Measurements from ENCODE around the gene MTA2. TPM values are rescaled to one million over a fixed set of nuclear protein-coding genes. Genes with fewer than 3 reads are reported as not detected.

Gene MTA2
- total and polyA plus RNA-seq, 2 of the 8 experiments (the other 6 are each of a cell fraction or from before 2014, with no cell fraction given): 25.7 to 114 TPM

- TF ChIP-seq FOSL1 (IDR thresholded peaks at IDR 0.05; ENCODE audit: insufficient read depth, low read depth, low read length) (no peak), SIN3A (conservative IDR thresholded peaks at IDR 0.05 in 1 of 2, IDR thresholded peaks at IDR 0.05 in 1 of 2; ENCODE audit: low read depth in 1 of 2, low read length in 2 of 2) (peak; percentile 34 to 74; a peak in 1 of 4 replicates), ASH2L (IDR thresholded peaks at IDR 0.05; ENCODE audit: low read length) (peak; percentile 76), SP4 (IDR thresholded peaks at IDR 0.05; ENCODE audit: low read length) (peak; percentile 63; the same call in 1 of the 2 replicates), CHD2 (IDR thresholded peaks at IDR 0.05; ENCODE audit: low read length) (peak; percentile 79), GABPA (IDR thresholded peaks at IDR 0.05; ENCODE audit: borderline replicate concordance, insufficient read depth, low read length) (no peak), SIX5 (IDR thresholded peaks at IDR 0.05; ENCODE audit: low read depth, low read length) (no peak), SP1 (IDR thresholded peaks at IDR 0.05; ENCODE audit: low read depth, low read length) (0 out of 2 replicates have a peak, but pooled peaks have one; percentile 36), BCL11A (IDR thresholded peaks at IDR 0.05; ENCODE audit: low read depth in 2 of 2, low read length in 2 of 2) (no peak), BACH1 (IDR thresholded peaks at IDR 0.05; ENCODE audit: low read length) (peak; percentile 26; the same call in 1 of the 2 replicates), YY1 (IDR thresholded peaks at IDR 0.05; ENCODE audit: low read depth, low read length) (peak; percentile 94), GTF2F1 (IDR thresholded peaks at IDR 0.05; ENCODE audit: borderline replicate concordance, low read depth, low read length) (0 out of 2 replicates have a peak, but pooled peaks have one; percentile 47), MAX (IDR thresholded peaks at IDR 0.05) (no peak; the same call in 1 of the 2 replicates), HDAC2 (IDR thresholded peaks at IDR 0.05; ENCODE audit: borderline replicate concordance in 1 of 2, low read depth in 2 of 2, low read length in 2 of 2) (peak in 1 of 2 experiments; percentile 64; a peak in 1 of 4 replicates), RFX5 (IDR thresholded peaks at IDR 0.05; ENCODE audit: borderline replicate concordance, low read depth, low read length) (peak; percentile 19; the same call in 1 of the 2 replicates), USF2 (IDR thresholded peaks at IDR 0.05; ENCODE audit: low read length) (no peak), EZH2 (IDR thresholded peaks at IDR 0.05; ENCODE audit: low read depth, low read length, severe bottlenecking) (no peak), SP2 (IDR thresholded peaks at IDR 0.05; ENCODE audit: low read length) (no peak; the same call in 1 of the 2 replicates), TBP (IDR thresholded peaks at IDR 0.05; ENCODE audit: low read depth, low read length) (peak; percentile 95), BRCA1 (IDR thresholded peaks at IDR 0.05; ENCODE audit: low read depth, low read length) (peak; percentile 61), TCF12 (IDR thresholded peaks at IDR 0.05; ENCODE audit: low read depth, low read length) (no peak), KDM5A (IDR thresholded peaks at IDR 0.05; ENCODE audit: low read length) (no peak), RBBP5 (IDR thresholded peaks at IDR 0.05; ENCODE audit: borderline replicate concordance, low read depth, low read length) (no peak)
Measured at GRCh38 chr11:62573592-62574362, 27.9 kb downstream of the MTA2 start, which contains the start of gene EEF1G (continued).

All from H1 (cell line).